HG03565 (cell line): ENCODE data around the gene UBE3C.
A peak's percentile ranks its signal among the peaks of the same experiment; 100 is the strongest.

ENCODE experiments used
- ATAC-seq: cut with Tn5 transposase; IDR thresholded peaks from one replicate; pipeline ENCODE4 v1.9.1; 2021; ENCODE audit warnings: mild to moderate bottlenecking, moderate library complexity; ENCODE audit not compliant: unreplicated experiment

The UBE3C gene

DNA sequence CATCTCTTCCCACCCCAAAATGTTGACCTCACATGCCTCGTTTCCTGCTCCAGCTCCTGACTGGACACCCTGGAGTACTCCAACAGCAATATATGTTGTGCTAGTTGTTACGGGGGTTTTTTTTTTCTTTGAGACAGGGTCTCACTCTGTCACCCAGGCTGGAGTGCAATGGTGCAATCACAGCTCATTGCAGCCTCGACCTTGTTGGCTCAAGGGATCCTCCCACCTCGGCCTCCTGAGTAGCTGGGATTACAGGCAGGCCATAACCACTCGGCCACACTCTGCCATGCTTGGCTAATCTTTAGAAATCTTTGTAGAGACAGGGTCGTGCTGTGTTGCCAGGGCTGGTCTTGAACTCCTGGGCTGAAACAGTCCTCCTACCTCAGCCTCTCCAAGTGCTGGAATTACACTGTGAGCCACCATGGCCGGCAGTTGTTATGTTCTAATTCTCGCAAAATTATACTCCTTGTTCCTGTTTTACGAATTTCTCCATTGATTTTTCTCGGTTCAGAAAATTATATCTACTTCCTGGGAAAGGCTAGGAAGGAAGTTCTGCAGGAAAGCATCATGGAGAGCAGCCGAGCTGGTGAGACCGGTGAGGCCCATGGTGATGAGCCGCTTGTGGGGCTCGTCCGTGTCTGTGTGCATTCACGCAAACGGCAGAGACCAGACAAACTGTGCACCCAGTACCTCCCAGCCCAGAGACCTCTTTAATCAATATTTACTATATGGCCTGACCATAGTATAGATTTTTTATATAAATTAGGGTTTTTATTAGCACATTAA lies 145.7 kb downstream of the UBE3C start:
- no peak for ATAC-seq

DNA sequence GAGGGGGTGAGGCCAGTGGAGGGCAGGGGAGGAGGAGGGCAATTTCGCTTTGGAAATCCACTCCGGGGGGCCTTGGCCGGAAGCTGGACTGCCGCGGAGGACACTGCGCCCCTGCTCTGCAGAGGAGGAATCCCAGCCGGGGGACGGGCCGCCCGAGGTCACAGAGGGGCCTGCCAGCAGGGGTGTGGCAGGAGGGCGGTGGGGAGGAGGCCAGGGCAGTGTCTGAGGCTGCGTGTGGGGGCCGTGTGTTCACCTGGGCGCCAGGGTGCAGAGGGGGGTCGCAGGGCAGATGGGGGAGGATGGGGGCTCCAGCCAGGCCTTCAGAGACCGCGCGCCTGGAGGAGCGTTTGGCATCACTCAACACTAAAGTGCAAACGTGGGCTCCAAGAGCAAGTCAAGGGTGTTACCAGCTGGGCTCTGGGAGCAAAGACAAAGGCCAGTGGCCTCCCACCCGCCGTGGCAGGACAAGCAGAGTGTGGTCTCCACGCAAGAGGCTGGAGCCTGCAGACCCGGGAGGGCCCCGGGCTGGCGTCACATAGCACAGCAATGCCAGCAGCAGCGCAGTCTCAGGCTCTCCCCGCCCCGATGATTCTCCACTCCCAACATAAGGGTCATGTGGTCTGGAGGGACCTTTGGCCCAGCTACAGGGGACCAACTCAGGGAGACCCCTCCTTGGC lies 152.8 kb downstream of the UBE3C start:
- ATAC-seq: no peak

- no peak for ATAC-seq
Measured at GRCh38 chr7:157292258-157292657, 153.5 kb downstream of the UBE3C start.

GRCh38 chr7:157292770-157293412 lies 154.2 kb downstream of the UBE3C start:
- no peak for ATAC-seq

DNA sequence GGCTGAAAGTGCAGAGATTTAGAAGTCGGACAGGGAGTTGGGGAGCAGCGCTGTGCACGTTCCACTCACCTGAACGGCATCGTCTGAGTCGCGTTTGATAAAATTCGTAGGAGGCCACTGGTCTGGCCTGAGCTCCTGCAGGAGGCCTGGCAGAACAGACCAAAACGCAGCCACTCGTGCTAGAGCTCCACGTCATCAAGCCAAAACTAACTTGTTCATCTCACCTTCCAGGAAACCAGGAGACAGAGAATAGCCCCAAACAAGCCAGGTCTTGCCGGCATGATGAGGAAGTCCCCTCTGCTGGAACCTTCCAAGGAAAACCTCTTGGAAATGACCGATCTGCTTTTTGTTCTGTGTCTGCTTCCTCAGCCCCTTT lies 154.7 kb downstream of the UBE3C start:
- ATAC-seq: no peak

- no peak for ATAC-seq
Measured at GRCh38 chr7:157294773-157295172, 156.0 kb downstream of the UBE3C start.

GRCh38 chr7:157295338-157295737 lies 156.6 kb downstream of the UBE3C start:
- no peak for ATAC-seq

- no peak for ATAC-seq
Measured at GRCh38 chr7:157297185-157297584, 158.5 kb downstream of the UBE3C start.

- no peak for ATAC-seq
Measured at GRCh38 chr7:157299317-157299612, 160.5 kb downstream of the UBE3C start.

DNA sequence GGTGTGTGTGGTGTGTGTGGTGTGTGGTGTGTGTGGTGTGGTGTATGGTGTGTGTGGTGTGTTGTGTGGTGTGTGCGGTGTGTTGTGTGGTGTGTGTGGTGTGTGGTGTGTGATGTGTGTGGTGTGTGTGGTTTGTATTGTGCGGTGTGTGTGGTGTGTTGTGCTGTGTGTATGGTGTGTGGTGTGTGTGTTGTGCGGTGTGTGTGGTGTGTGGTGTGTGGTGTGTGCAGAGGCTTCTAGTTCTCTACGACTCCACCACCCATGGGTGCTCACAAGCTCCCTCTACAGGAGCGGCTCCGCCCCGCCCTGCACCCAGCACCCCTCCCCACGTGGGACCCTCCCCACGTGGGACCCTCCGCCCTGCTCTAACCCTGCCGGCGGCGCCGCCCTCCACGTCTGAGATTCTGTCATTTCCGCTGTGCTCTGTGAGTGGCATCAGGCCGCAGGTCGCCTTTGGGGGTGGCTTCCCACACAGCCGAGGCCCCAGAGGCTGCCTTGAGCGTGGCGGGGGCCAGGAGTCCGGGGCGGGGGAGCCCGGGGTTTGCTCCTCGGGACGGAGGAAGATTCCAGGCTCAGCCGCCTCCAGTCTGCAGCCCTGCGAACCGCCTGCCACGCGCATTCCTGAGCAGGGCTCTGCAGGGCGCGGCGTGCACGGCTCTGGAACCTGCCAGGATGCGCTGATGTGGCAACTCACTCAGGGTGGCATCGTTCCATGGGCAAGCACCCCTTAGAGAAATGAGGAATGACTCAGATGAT lies 161.1 kb downstream of the UBE3C start:
- no peak for ATAC-seq

DNA sequence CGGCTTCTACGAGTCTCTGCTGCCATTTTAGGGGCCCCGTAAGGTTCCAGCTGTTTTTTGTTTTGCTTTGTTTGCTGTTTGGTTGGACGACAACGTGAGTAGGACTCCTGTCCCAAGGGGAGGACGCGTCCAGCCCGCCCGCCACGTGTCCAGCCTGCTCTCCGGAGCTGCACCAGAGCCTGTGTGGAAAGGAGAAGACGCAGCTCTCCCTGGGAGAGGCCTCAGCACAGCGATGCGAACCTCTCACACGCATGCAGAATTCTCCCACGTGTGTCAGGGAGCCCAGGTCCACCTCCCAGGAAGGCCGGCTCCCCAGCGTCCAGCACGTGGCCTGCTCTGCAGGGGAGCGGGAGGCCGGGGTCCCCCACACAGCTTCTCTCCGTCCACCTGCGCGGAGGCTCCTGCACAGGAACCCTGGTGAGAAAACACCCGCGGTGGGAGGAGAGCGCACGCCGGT lies 161.7 kb downstream of the UBE3C start:
- no peak for ATAC-seq

DNA sequence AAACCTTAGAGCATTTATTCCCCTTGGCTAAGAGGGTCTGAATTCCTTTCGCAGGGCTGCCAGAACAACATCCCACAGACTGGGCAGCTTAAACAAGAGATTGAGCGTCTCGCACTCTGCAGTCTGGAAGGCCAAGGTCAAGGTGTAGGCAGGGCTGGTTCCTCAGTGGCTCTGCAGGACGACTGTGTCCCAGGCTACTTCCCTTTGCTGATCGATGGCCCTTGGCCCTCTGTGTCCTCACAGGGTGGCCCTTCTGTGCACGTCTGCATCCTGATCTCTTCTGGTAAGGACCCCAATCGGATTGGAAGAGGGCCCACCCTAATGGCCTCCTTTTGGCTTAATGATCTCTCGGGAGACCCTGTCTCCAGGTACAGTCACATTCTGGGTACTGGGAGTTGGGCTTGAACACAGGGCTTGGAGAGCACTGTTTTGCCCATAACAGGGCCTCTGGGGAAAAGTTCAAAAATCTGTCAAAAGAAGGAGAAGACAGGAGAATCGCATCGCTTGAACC lies 162.9 kb downstream of the UBE3C start:
- no peak for ATAC-seq

DNA sequence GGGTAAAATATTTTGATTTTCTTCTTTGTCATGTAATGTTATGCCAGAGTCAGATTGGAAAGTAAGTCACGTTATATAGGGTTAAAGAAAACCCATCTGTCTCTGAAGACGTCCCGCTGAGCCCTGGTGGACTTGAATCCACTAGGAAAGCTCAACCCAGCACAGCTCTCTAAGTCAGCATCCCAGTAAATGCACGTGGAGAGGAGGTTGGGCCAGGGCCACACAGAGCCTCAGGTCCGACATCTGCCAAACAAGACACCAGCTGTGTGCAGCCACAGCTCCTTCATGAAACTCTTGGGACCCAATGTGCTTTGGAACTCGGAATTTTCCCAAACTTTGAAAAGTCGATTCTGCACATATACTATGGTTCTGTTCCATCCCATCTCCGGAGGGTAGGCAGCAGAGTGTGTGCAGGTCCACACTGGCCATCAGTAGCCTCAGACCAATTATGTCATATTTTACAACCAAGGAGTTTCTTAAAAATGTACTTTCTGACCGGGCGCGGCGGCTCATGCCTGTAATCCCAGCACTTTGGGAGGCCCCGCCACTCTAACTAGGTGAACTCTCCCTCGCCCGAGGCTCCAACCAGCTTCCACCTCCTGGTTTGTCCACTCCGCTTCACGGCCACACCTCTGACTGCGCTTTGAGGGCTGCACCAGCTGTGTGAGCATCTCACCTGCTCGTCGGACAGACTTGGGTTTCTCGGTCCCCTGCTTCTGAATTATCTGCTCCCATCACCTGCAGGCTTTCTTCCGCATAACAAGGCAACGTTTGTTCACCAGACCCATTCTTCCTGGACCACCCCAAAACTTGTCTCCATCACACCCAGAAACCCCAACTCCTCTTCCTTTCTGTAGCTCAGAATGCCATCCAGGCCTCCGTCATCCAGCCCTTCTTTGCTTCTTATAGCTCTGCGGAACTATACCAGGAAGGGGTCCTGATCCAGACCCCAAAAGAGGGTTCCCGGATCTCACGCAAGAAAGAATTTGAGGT lies 168.4 kb downstream of the UBE3C start:
- ATAC-seq: no peak

DNA sequence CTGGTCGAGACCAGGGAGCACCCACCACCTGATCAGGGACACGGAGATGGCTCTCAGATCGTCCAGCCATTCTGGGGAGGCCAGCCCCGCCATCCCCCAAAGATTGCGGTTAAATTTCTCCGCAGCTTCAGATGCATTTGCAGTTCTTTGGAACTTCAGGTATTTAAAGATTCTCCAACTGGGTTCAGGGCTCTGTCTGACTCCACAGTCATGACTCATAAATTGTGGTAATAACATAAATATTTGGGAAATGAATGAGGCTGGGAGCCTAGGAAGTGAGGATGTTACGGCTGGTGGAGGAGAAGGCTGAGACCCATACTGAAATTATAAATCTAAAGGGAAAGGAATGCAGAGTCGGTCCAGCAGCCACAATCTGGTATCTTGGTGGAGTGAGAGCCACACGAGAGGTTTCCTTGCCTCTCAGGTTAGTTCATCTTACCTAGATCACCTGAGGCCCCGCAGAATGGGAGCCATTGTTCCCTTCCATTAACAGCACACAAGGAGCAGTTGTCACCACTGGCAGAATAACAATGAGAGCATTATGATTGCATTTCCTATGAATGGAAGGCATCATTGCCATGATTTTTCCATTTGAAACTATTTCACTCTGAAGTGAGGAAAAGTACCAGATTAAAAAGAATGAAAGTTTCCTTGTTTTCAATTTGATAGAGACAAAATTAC lies 171.4 kb downstream of the UBE3C start:
- ATAC-seq: no peak

- ATAC-seq: no peak
Measured at GRCh38 chr7:157310676-157311185, 172.0 kb downstream of the UBE3C start.

DNA sequence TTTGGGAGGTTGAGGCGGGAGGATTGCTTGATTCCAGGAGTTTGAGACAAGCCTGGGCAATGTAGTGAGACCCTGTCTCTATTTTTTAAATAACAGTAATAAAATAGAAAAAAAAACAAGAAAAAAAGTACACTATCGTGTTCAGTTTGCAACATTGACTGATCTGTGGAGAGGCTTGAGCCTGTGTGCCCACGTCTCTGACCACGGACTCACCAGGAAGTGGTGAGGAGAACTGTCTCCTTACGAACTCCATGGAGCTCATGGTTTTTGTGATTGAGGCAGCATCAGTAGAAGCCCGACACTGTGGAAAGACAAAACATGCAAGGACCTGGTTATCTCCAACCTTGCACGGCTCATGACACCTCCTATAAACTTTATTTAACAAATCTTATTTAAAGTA lies 174.2 kb downstream of the UBE3C start:
- no peak for ATAC-seq

- no peak for ATAC-seq
Measured at GRCh38 chr7:157313645-157314044, 174.9 kb downstream of the UBE3C start.

GRCh38 chr7:157318015-157318706 lies 179.4 kb downstream of the UBE3C start:
- ATAC-seq: peak; percentile 77
